T-helper 17 cell (primary cell): ENCODE results near the gene GRK7. TPM values are rescaled to one million over a fixed set of nuclear protein-coding genes. Genes with fewer than 3 reads are reported as not detected.
"Not testable (repeated sequence)": the region's sequence is repeated elsewhere in the genome, so short reads cannot be mapped to it uniquely, and the experiment has no call there.

Source experiments
- ATAC-seq: fragments of 150-1000 bp; cut with Tn5 transposase; 2 replicates; pipeline ENCODE4 v1.10.0; 2021; ENCODE audit warnings: mild to moderate bottlenecking, moderate library complexity
- DNase-seq, 3 donors: peaks; one replicate each; pipeline versions ENCODE4 v3.0.0 to v3.0.0-alpha.2; 2020 to 2021
- H3K9me3 ChIP-seq: one replicate; pipeline ENCODE4 v1.7.0; 2013; ENCODE audit warnings: low read length, mild to moderate bottlenecking; ENCODE audit not compliant: control insufficient read depth, poor library complexity, severe bottlenecking
- H3K27ac Mint-ChIP-seq: one replicate; pipeline ENCODE4 v1.8.0; 2022; ENCODE audit warnings: mild to moderate bottlenecking, moderate library complexity, mixed read lengths
- H3K27me3 Mint-ChIP-seq: one replicate; pipeline ENCODE4 v1.8.0; 2022; ENCODE audit warnings: mixed read lengths
- H3K36me3 Mint-ChIP-seq: one replicate; pipeline ENCODE4 v1.8.0; 2022; ENCODE audit warnings: low read depth, mixed read lengths
- H3K4me1 Mint-ChIP-seq: one replicate; pipeline ENCODE4 v1.8.0; 2022; ENCODE audit warnings: mild to moderate bottlenecking, mixed read lengths
- H3K4me3 Mint-ChIP-seq: one replicate; pipeline ENCODE4 v1.8.0; 2022; ENCODE audit warnings: mild to moderate bottlenecking, moderate library complexity, mixed read lengths
- total RNA-seq, 4 donors: library from RNA in 2 of 4; stranded (reverse) in 2 of 4; gene quantifications; one replicate each; pipeline ENCODE4 v1.2.3 and lab custom pipeline; 2022 to 2026

The GRK7 gene
- total RNA-seq, 2 donors from 2014 or later = 0.18 to 0.20 TPM

GRCh38 chr3:141790171-141790570 is 27.0 kb downstream of the GRK7 start:
- H3K9me3 ChIP-seq = no peaks in the 10 kb centered on the region
- Mint-ChIP-seq H3K4me3 (no peak overlapping the region), H3K4me1 (peaks cover 17% of the 10 kb centered on the region), H3K27me3 (no peaks in the 10 kb centered on the region), H3K36me3 (no peaks in the 10 kb centered on the region), H3K27ac (no peak overlapping the region)
- no peak for DNase-seq
- no peak for ATAC-seq

- H3K9me3 ChIP-seq = no peaks in the 10 kb centered on the region
- peaks cover 36% of the 10 kb centered on the region for H3K4me1 Mint-ChIP-seq
- DNase-seq (no peak), ATAC-seq (no peak)
- H3K36me3 Mint-ChIP-seq = no peaks in the 10 kb centered on the region
- H3K4me3 Mint-ChIP-seq = no peak overlapping the region
- H3K27me3 Mint-ChIP-seq = no peaks in the 10 kb centered on the region
- no peak overlapping the region for H3K27ac Mint-ChIP-seq
These were observed 29.3 kb downstream of the GRK7 start for GRCh38 chr3:141792495-141792894.

- ATAC-seq (no peak), DNase-seq (no peak)
- no peaks in the 10 kb centered on the region for H3K9me3 ChIP-seq
- Mint-ChIP-seq H3K27ac (peak overlapping the region; percentile 93), H3K27me3 (no peaks in the 10 kb centered on the region), H3K4me3 (no peak overlapping the region), H3K4me1 (peaks cover 36% of the 10 kb centered on the region), H3K36me3 (no peaks in the 10 kb centered on the region)
These were observed 30.5 kb downstream of the GRK7 start for GRCh38 chr3:141793476-141794260.

GRCh38 chr3:141795276-141795675 is 32.1 kb downstream of the GRK7 start:
- H3K4me3 Mint-ChIP-seq = peak overlapping the region; percentile 89
- H3K9me3 ChIP-seq = no peaks in the 10 kb centered on the region
- H3K4me1 Mint-ChIP-seq = peaks cover 39% of the 10 kb centered on the region
- H3K27ac Mint-ChIP-seq = peak overlapping the region; percentile 93
- ATAC-seq = no peak
- DNase-seq = no peak
- no peaks in the 10 kb centered on the region for H3K27me3 Mint-ChIP-seq
- H3K36me3 Mint-ChIP-seq = no peaks in the 10 kb centered on the region

- H3K27ac Mint-ChIP-seq = peak overlapping the region; percentile 93
- H3K4me1 Mint-ChIP-seq = peaks cover 39% of the 10 kb centered on the region
- H3K36me3 Mint-ChIP-seq = no peaks in the 10 kb centered on the region
- no peak for DNase-seq
- ATAC-seq = no peak
- peak overlapping the region; percentile 89 for H3K4me3 Mint-ChIP-seq
- no peaks in the 10 kb centered on the region for H3K27me3 Mint-ChIP-seq
- H3K9me3 ChIP-seq = no peaks in the 10 kb centered on the region
These were observed 32.5 kb downstream of the GRK7 start for GRCh38 chr3:141795741-141796080.

- H3K27ac Mint-ChIP-seq = peak overlapping the region; percentile 93
- ATAC-seq = peak; percentile 83
- H3K36me3 Mint-ChIP-seq = no peaks in the 10 kb centered on the region
- H3K4me3 Mint-ChIP-seq = peak overlapping the region; percentile 89
- peak in 1 of 3 donors; percentile 34 for DNase-seq
- no peaks in the 10 kb centered on the region for H3K9me3 ChIP-seq
- no peaks in the 10 kb centered on the region for H3K27me3 Mint-ChIP-seq
- H3K4me1 Mint-ChIP-seq = peaks cover 39% of the 10 kb centered on the region
These were observed 33.1 kb downstream of the GRK7 start for GRCh38 chr3:141796081-141796888.

- peak overlapping the region; percentile 89 for H3K4me3 Mint-ChIP-seq
- no peaks in the 10 kb centered on the region for H3K27me3 Mint-ChIP-seq
- DNase-seq (peak in 2 of 3 donors; percentile 23 to 29), ATAC-seq (peak; percentile 37)
- H3K9me3 ChIP-seq = no peaks in the 10 kb centered on the region
- H3K4me1 Mint-ChIP-seq = peaks cover 39% of the 10 kb centered on the region
- peak overlapping the region; percentile 93 for H3K27ac Mint-ChIP-seq
- no peaks in the 10 kb centered on the region for H3K36me3 Mint-ChIP-seq
These were observed 33.9 kb downstream of the GRK7 start for GRCh38 chr3:141796889-141797781.

GRCh38 chr3:141797819-141798447 is 34.7 kb downstream of the GRK7 start:
- DNase-seq (no peak), ATAC-seq (no peak)
- Mint-ChIP-seq H3K4me3 (peak overlapping the region; percentile 89), H3K27ac (peak overlapping the region; percentile 93), H3K36me3 (no peaks in the 10 kb centered on the region), H3K27me3 (no peaks in the 10 kb centered on the region), H3K4me1 (peaks cover 39% of the 10 kb centered on the region)
- no peaks in the 10 kb centered on the region for H3K9me3 ChIP-seq

GRCh38 chr3:141798448-141798845 is 35.2 kb downstream of the GRK7 start:
- Mint-ChIP-seq H3K4me3 (no peak overlapping the region), H3K27me3 (no peaks in the 10 kb centered on the region), H3K27ac (peak overlapping the region; percentile 93), H3K4me1 (peaks cover 39% of the 10 kb centered on the region), H3K36me3 (no peaks in the 10 kb centered on the region)
- ATAC-seq = no peak
- no peak for DNase-seq
- no peaks in the 10 kb centered on the region for H3K9me3 ChIP-seq

GRCh38 chr3:141802316-141803077 is 39.3 kb downstream of the GRK7 start:
- no peak overlapping the region for H3K27ac Mint-ChIP-seq
- H3K4me1 Mint-ChIP-seq = peaks cover 6% of the 10 kb centered on the region
- no peak for ATAC-seq
- DNase-seq = no peak
- no peaks in the 10 kb centered on the region for H3K9me3 ChIP-seq
- H3K36me3 Mint-ChIP-seq = no peaks in the 10 kb centered on the region
- H3K27me3 Mint-ChIP-seq = no peaks in the 10 kb centered on the region
- H3K4me3 Mint-ChIP-seq = no peak overlapping the region

GRCh38 chr3:141803538-141803937 is 40.3 kb downstream of the GRK7 start:
- not testable (repeated sequence) for ATAC-seq, H3K27me3 Mint-ChIP-seq, DNase-seq, H3K4me3 Mint-ChIP-seq, H3K9me3 ChIP-seq, H3K36me3 Mint-ChIP-seq, H3K4me1 Mint-ChIP-seq, H3K27ac Mint-ChIP-seq

GRCh38 chr3:141804447-141804777 is 41.2 kb downstream of the GRK7 start:
- ATAC-seq (no peak), DNase-seq (no peak)
- Mint-ChIP-seq H3K27me3 (no peaks in the 10 kb centered on the region), H3K4me3 (no peak overlapping the region), H3K36me3 (no peaks in the 10 kb centered on the region), H3K27ac (no peak overlapping the region), H3K4me1 (no peaks in the 10 kb centered on the region)
- no peaks in the 10 kb centered on the region for H3K9me3 ChIP-seq
